HEK293 (cell line): ENCODE data around the gene ASB4.

Experiments used
- KLF1 ChIP-seq: fragments of 450-650 bp; formaldehyde crosslinking; IDR thresholded peaks from 2 replicates; pipeline ENCODE4 v1.5.1; 2016; ENCODE audit warnings: missing biosample characterization, missing genetic modification characterization
- TF ChIP-seq, protein P1 (sequence below): fragments of 450-650 bp; formaldehyde crosslinking; IDR thresholded peaks from 2 replicates; pipeline ENCODE4 v1.5.1; 2016; ENCODE audit warnings: missing biosample characterization, missing genetic modification characterization
- TF ChIP-seq, protein P2 (sequence below): fragments of 450-650 bp; formaldehyde crosslinking; IDR thresholded peaks from 2 replicates; pipeline ENCODE4 v1.5.1; 2016; ENCODE audit warnings: missing biosample characterization, missing genetic modification characterization

DNA sequence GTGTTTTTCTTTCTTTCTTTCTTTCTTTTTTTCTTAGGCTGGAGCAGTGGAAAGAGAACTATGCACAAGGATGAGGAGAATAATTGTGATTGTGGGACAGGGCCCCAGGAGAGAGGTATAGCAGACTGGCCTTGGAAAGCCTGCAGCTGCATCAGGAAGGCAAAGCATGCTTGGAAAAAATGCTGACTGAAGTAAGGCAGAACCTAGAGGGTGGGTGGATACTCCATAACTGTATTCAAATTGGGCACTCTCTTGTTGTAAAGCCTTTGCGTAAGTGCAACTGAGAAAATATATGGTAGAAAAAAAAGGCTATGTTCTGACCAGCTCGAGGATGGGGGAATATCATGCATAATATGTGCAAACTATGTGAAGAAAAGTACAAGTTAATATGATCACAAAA, 71.0 kb downstream of the ASB4 start:
- TF ChIP-seq, protein P1, sequence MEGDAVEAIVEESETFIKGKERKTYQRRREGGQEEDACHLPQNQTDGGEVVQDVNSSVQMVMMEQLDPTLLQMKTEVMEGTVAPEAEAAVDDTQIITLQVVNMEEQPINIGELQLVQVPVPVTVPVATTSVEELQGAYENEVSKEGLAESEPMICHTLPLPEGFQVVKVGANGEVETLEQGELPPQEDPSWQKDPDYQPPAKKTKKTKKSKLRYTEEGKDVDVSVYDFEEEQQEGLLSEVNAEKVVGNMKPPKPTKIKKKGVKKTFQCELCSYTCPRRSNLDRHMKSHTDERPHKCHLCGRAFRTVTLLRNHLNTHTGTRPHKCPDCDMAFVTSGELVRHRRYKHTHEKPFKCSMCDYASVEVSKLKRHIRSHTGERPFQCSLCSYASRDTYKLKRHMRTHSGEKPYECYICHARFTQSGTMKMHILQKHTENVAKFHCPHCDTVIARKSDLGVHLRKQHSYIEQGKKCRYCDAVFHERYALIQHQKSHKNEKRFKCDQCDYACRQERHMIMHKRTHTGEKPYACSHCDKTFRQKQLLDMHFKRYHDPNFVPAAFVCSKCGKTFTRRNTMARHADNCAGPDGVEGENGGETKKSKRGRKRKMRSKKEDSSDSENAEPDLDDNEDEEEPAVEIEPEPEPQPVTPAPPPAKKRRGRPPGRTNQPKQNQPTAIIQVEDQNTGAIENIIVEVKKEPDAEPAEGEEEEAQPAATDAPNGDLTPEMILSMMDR: no peak
- TF ChIP-seq, protein P2, sequence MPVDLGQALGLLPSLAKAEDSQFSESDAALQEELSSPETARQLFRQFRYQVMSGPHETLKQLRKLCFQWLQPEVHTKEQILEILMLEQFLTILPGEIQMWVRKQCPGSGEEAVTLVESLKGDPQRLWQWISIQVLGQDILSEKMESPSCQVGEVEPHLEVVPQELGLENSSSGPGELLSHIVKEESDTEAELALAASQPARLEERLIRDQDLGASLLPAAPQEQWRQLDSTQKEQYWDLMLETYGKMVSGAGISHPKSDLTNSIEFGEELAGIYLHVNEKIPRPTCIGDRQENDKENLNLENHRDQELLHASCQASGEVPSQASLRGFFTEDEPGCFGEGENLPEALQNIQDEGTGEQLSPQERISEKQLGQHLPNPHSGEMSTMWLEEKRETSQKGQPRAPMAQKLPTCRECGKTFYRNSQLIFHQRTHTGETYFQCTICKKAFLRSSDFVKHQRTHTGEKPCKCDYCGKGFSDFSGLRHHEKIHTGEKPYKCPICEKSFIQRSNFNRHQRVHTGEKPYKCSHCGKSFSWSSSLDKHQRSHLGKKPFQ (tag by site-specific recombination): no peak
- TF ChIP-seq KLF1: no peak
